ENCODE results near the gene HAUS8.
"Not testable (repeated sequence)": the region's sequence is repeated elsewhere in the genome, so short reads cannot be mapped to it uniquely, and the experiment has no call there.

Gene HAUS8

GRCh38 chr19:17031741-17032140, 43.5 kb downstream of the HAUS8 start:
- no peak for ATAC-seq

DNA sequence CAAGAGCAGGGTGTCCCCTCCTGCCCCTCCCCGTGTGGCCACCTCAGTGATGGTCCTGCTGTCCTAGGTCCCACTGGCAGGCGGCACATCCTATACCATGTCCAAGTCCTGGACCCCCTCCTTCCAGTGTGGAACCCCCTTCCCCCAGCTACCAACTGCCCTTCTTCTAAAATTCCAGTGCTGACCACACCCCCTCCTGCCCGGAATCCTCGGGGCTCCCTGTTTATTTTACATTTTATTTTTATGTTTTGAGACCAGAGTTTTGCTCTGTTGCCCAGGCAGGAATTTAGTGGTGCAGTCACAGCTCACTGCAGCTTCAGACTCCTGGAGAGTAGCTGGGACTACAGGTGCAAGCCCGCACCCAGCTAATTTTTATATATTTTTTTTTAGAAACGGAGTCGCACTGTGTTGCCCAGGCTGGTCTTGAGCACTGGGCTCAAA, 47.7 kb downstream of the HAUS8 start:
- ATAC-seq = no peak

DNA sequence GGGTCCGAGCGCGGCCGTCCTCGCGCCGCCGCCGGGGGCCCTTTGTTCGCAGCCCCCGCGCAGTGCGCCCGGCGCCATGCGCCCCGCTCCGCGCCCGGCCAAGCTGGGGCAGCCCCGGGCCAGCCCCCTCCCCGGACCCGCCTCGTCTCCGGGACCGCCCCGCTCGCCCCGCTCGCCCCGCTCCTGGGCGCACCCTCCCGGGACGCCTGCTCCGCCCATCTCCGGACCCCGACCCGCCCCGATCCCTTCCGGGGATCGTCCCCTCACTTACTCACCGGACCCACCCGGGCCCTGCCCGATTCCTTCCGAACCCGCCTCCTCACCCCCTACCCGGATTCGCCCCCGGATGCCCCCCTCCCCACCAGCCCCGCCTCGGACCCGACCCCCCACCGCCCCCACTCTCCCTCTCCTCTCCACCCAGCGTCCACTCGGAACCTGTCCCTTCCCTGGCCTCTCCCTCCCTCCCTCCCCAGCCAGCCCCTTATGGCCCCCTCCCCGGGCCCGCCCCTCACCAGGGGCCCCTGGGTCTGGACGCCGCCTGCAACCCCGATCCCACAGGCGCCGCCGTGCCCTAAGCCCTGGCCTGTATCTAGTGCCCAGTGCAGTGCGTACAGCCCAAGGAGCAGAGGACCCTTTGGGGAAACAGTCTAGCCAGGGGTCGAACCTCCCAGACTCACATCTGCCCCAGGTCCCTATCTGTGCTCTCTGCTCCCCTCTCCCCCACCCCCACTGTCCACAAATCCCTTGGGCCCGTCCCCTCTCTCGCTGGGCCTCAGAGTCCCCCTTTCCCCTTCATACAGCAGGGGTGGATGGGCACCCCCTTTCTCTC, 48.3 kb downstream of the HAUS8 start, which contains the start of gene CPAMD8:
Gene CPAMD8, minus strand, starts transcription at position 105 of the 829 bp plus-strand sequence. CDS start 168 bp downstream, outside the sequence.
- ATAC-seq = peak in 1 of 2 donors; percentile 20

GRCh38 chr19:17025991-17026658, 49.1 kb downstream of the HAUS8 start:
- no peak for ATAC-seq

DNA sequence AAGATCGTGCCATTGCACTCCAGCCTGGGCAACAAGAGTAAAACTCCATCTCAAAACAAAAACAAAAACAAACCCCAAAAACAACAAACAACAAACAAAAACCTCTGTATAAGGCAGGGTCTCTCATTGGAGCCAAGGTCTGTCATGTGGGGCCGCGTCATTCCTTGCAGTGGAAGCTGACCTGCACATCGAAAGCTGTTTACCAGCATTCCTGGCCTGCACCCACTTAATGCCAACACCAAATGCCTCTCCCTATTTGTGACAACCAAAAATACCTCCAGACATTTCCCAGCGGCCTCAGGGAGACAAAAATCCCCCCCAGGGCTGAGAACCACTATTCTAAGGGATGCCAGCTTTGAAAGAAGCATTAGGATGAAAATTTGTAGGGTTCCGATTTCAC, 49.9 kb downstream of the HAUS8 start:
- ATAC-seq = no peak

GRCh38 chr19:17024941-17025340, 50.3 kb downstream of the HAUS8 start:
- not testable (repeated sequence) for ATAC-seq

- no peak for ATAC-seq
These were observed 51.4 kb downstream of the HAUS8 start for GRCh38 chr19:17023805-17024204.

- no peak for ATAC-seq
These were observed 52.5 kb downstream of the HAUS8 start for GRCh38 chr19:17022738-17023137.

DNA sequence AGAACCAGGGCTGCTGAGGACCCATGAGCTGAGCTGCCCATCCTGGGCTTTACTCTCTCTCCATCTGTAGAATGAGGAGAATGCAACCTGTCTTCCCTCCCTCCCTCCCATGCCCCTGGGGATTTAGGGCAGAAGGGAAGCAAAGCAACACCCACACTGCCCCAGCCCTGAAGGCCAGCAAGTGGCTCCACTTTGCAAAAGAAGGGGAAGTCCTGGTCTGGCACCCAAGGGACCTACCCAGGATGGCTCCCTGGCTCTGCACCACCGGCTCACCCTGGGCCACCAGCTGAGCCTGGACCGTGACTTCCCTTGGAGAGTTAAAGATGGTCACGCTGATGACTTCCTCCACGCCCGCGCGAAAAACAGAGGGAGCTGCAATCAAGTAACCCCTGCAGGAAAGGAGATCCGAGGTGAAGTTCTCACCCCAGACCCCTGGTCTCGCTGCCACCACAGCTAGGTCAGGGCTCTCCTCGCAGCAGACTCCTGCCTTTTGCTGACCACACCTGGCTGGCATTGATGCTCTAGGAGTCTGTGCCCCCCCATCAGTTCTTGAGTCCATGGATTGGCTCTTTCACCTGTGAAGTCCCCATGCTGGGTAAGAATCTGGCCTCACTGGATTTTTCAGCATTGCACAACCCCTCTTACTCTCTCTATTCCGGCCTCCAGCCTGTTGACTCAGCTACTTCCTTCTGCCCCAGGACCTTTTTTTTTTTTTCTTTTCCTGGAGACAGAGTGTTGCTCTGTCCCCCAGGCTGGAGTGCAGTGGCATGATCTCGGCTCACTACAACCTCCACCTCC, 53.3 kb downstream of the HAUS8 start:
- ATAC-seq = no peak

DNA sequence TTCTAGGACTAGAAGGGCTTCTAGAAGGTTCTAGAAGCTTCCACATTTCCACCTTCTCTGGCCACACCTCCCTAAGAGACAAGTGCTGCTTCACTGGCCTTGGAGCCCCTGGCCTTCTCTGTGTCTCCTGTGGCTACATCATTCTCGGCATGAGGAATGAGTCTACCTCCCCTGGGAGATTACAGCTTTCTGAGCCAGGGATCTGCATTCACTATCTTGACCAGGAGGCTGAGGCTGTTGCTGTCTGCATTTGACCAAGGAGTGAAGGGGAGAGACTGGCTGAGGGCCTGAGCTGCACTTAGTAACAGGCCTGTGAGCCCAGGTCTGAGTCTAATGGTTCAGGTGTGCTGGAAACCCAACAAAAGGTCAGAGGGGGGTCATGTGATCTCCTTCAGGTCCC, 53.9 kb downstream of the HAUS8 start:
- no peak for ATAC-seq

DNA sequence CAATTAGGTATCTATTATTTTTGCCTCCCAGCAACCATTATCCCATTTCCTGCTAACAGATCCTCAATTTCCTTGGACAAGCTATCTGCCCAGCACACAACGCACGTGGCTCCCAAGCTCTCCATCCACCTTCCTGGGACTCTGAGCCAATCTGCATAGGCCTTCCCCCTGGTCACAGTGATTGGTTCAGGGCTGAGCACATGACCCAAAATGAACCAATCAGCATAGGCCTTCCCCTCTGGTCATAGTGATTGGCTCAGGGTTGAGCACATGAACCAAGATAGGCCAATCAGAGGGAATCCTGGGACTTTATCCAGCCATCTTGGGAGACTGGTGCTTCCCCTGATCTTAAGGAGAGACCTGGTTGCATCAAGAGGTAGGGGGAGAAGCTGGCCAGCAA, 54.4 kb downstream of the HAUS8 start:
- ATAC-seq = no peak

DNA sequence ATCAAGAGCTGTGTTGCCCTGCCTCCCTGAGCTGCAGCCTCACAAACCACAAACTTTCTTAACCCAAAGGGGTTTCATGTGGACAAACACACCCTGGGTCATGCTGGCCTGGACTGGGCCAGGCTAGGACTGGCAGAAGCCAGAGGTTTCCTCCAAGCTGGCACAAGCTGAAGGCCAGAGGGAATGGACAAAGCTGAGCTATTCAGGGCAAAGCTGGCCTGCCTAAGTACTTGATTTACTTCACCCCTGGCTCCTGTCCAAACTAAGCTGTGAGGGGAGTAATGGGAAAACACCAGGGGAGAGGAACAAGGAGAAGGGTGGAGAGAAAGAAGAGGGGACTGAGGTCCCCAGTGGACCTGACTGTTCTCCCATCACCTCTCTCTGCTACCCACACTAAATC, 54.9 kb downstream of the HAUS8 start:
- no peak for ATAC-seq

DNA sequence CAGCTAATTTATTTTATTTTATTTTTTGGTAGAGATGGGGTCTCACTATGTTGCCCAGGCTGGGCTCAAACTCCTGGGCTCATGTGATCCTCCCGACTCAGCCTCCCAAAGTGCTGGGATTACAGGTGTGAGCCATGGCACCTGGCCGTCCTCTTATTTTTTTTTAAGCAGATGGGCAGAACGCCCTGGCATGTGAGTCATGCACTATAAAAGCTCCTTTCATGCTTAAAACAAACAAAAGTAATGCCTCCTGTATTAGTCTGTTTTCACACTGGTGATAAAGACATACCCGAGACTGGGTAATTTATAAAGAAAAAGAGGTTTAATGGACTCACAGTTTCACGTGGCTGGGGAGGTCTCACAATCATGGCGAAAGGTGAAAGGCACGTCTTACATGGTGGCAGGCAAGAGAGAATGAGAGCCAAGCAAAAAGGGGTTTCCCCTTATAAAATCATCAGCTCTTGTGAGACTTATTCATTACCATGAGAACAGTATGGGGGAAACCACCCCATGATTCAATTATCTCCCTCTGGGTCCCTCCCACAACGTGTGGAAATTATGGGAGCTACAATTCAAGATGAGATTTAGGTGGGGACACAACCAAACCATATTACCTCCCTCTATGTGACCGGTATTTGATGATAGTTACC, 60.9 kb downstream of the HAUS8 start:
- ATAC-seq = not testable (repeated sequence)

DNA sequence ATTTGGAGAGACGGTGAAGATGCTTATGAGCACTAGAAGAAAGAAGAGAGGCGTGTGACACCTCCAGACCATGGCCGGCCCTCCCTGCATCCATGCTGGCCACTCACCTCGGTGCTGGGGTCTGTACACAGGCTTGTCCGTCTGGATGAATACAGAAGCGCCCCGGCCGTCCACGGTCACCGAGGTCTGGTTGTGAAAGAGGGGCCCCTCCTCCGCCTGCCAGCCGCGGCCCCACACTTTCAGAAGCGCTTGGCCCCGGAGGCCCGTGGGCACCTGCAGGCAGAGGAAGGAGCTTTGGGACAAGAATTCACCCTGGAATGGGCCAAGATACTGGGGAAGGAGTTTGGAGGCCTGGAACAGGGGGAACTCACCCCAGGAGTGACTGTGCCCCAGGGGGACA, 63.8 kb downstream of the HAUS8 start:
- no peak for ATAC-seq

DNA sequence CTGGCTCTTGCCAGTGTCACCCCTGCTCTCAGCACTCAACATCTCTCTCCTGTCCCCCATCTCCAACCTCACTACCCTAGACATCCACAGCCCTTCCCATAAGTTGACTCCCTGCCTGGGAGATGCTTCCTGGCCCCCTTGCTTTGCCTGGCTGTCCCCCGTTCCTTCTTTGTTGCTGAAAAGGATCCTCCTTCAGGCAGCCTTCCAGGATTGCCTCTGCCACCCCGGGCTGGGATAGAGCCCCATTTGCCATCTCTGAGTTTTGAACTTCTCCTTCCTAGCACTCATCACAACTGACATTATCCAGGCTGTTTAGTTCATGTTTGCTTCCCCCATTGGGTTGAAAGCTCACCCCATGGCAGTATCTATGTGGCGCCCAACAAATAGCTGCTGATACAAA, 68.7 kb downstream of the HAUS8 start:
- ATAC-seq = no peak

DNA sequence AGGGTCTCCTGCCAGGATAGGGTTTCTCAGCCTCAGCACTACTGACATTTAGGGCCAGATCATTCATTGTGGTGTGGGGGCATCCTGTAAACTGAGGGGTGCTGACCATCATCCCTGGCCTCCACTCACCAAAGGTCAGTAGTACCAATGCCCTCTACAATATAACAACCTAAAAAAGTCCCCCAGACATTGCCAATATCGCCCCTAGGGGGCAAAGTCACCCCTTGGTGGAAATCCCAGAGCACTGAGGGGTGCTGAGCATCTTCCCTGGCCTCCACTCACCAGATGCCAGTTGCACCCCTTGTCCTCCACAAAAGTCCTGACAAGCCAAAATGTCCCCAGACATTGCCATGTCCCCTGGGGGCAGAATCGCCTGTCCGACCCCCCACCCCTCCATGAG, 70.3 kb downstream of the HAUS8 start:
- no peak for ATAC-seq

GRCh38 chr19:17004386-17004785, 70.9 kb downstream of the HAUS8 start:
- ATAC-seq = no peak

GRCh38 chr19:17002455-17002854, 72.8 kb downstream of the HAUS8 start:
- ATAC-seq = no peak

DNA sequence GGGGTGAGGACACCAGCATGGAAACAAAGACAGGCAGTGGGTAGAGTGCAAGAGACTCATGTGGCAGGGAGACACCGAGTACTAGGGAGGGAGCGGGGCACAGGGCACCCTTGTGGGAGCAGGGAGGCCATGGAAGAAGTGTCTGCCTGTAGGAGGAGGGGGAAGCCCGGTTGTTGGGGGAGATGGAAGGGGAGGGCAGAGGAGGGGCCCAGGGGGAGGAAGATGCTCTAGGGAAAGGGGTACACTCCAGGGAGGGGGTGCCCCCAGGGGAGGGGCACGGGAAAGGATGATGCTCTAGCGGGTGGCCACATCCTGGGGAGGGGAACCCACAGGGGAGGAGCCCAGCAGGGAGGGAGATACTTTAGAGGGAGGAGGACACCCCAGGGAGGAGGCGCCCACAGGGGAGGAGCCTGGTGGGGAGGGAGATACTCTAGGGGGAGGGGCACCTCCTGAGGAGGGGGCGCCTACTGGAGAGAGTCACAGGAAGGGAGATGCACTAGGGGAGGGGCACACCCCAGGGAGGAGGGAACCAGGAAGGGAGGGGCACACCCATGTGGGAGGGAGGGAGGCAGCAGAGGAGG, 73.6 kb downstream of the HAUS8 start:
- ATAC-seq = peak; percentile 77 to 79

Data from activated CD4-positive, CD25-positive, alpha-beta regulatory T cell treated with anti-CD3 and anti-CD28 coated beads, Interleukin-2, amount 50 U/mL, for 24 hours (primary cell).